Measurements from ENCODE around the gene GPHN. TPM values are rescaled to one million over a fixed set of nuclear protein-coding genes. Genes with fewer than 3 reads are reported as not detected.
"Not testable (repeated sequence)": the region's sequence is repeated elsewhere in the genome, so short reads cannot be mapped to it uniquely, and the experiment has no call there.

GPHN gene
- total RNA-seq, 2 donors from 2014 or later = 14.0 to 35.8 TPM

DNA sequence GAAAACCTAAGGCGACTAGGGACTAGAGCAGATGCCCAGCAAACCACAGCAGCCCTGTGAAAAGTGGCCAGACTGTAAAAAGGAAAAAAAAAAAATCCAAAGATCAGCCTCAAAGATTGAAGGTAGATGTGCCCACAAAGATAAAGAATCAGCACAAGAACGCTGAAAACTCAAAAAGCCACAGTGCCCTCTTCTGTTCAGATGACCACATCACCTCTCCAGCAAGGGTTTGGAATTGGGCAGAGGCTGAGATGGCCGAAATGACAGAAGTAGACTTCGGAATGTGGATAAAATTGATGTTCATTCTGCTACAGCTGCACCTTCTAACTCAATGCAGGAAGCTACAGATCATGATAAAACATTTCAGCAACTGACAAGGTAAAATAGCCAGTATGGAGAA lies 154.4 kb downstream of the GPHN start:
- H3K9me3 Mint-ChIP-seq = peaks cover 32 to 43% of the 10 kb centered on the region in 2 donors
- no peak for DNase-seq (ENCODE audit: low spot score in 2 of 2)

DNA sequence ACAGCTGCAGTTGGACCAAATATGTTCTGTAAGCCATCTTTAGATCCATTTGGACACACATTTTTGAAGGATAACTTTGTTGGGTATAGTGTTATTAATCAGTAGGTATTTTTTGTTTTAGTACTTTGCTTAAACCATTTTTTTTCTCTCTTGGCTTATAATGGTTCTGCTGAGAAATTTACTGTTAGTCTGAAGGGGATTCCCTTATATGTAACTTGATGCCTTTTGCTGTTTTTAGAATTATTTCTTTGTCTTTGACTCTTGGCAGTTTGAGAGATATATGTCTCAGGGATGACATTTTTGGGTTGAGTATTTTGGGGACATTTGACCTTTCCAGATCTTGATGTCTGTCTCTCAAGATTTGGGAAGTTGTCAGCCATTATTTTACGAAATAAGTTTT lies 169.8 kb downstream of the GPHN start:
- ATAC-seq (no peak), DNase-seq (ENCODE audit: low spot score in 2 of 2) (no peak)
- H3K9me3 Mint-ChIP-seq = peaks cover 26 to 41% of the 10 kb centered on the region in 2 donors
- no peak overlapping the region for H3K27ac Mint-ChIP-seq
- H3K36me3 Mint-ChIP-seq = peaks cover 39 to 53% of the 10 kb centered on the region in 2 donors

More for the DNA sequence above, 154.4 kb downstream of the GPHN start:
- Mint-ChIP-seq H3K36me3 (peaks cover 31 to 36% of the 10 kb centered on the region in 2 donors), H3K27ac (no peak overlapping the region)
- no peak for ATAC-seq

DNA sequence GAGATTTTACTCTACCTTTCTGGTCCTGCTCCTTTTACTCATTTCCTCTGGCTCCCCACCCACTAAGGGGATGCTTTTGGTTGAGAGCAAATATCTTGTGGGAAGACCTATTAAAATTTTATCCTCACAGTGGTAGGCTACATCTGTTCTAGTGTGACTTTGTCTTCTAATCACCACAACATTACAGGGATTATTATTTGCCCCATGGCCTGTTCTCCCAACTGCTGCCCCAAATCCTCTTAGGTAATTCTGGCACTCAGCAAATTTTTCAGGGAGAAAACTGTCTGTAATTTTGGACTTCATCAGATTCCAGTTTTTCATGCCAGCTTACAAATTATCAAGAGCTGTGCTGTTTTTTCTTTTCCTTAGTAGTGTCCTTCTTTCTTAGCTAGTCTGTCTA lies 172.3 kb downstream of the GPHN start:
- Mint-ChIP-seq H3K36me3 (peaks cover 32 to 45% of the 10 kb centered on the region in 2 donors), H3K27ac (no peak overlapping the region), H3K9me3 (peaks cover 21 to 34% of the 10 kb centered on the region in 2 donors)
- no peak for ATAC-seq
- no peak for DNase-seq (ENCODE audit: low spot score in 2 of 2)

DNA sequence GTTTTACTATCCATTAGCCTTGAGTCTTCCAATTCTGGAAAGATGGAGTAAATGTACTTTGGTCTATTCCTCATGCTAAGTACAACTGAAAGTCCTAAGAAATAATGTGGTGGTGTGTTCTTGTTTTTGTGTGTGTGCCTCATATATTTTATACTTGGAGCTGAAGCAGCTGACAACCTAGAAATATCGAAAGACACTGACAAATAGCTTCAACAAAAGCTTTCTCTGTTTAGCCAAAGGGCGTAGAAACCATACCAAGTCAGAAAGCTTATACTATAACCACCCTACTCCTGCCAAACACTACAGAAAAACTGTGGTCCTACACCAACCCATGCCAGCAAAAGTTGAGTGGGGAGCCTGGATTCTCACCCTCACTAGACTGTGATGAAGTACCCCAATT lies 188.4 kb downstream of the GPHN start:
- no peak for ATAC-seq
- Mint-ChIP-seq H3K27ac (no peak overlapping the region), H3K36me3 (peaks cover 4% of the 10 kb centered on the region in 2 donors), H3K9me3 (peaks cover 3 to 5% of the 10 kb centered on the region in 2 donors)
- no peak for DNase-seq (ENCODE audit: low spot score in 2 of 2)

DNA sequence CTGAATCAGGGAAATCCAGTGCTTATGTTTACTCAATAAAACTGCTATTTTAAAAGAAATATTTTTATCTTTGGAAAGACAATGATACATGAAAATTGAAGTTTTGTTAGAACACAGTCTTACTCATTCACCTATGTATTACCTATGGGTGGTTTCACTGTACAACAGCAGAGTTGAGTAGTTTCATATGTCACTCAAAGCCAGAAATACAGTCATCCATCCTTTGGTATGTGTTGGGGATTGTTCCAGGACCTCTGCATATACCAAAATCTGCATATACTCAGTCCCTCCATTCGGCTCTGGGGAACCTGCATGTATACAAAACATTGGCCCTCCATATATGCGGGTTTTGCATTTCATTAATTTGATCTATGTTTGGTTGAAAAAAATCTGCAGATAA lies 190.6 kb downstream of the GPHN start:
- Mint-ChIP-seq H3K9me3 (peaks cover 14 to 18% of the 10 kb centered on the region in 2 donors), H3K27ac (no peak overlapping the region), H3K36me3 (peaks cover 11 to 13% of the 10 kb centered on the region in 2 donors)
- DNase-seq (ENCODE audit: low spot score in 2 of 2) = no peak
- peak; percentile 59 to 91 for ATAC-seq

DNA sequence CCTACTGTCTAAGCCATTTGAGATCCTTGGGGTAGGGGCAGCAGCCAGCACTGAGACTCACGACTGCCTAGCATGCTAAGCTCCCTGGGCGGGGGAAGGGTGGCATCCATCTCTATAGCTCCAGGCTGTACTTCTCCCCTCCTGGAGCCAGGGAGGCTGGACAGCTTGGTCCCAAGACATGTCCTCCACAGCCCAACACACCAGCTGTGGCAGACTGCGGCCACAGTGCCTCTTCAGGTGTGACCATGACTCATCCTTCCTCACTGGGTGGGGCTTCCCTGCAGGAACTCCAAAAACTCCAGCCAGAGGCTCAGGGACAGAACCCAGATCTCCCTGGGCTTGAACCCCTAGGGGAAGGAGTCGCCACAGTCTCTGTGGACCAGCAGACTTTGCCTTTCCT lies 193.9 kb downstream of the GPHN start:
- Mint-ChIP-seq H3K36me3 (peaks cover 13 to 31% of the 10 kb centered on the region in 2 donors), H3K27ac (peak overlapping the region in 1 of 2 donors; percentile 1), H3K9me3 (peaks cover 37 to 42% of the 10 kb centered on the region in 2 donors)
- DNase-seq (ENCODE audit: low spot score in 2 of 2) (no peak), ATAC-seq (no peak)

DNA sequence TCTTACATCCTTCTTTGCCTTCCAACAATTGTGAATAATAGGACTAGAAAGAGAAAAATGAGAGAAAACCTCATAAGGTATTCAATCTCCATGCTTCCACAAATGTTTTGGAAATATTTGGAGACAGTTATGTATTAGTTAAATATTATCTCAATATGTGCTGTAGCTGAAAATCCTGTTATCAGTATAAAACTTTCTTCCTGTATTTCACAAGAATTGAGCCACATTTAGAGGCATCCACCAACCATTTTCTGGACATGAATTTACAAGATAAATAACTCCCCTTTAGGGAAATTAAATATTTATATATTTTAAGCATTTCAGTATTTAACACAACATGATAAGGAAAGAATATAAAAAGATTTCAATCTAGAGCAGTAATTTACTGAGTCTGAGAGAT lies 200.3 kb downstream of the GPHN start:
- Mint-ChIP-seq H3K27ac (no peak overlapping the region), H3K36me3 (peaks cover 13 to 23% of the 10 kb centered on the region in 2 donors), H3K9me3 (peaks cover 23 to 25% of the 10 kb centered on the region in 2 donors)
- ATAC-seq = no peak
- DNase-seq (ENCODE audit: low spot score in 2 of 2) = no peak

DNA sequence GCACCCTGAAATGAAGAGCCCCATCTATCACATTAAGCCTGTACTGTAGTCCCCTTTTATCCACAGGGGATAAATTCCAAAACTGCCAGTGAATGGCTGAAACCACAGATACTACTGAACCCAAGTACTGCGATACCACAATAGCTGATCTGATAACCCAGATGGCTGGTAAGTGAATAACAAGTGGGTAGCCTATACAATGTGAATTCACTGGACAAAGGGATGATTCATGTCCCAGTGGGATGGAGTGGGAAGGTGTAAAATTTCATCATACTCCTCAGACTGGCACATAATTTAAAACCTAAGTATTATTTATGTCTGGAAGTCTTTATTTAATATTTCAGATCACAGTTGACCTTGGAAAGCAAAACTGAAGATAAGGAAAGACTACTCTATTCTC lies 201.3 kb downstream of the GPHN start:
- no peak overlapping the region for H3K27ac Mint-ChIP-seq
- ATAC-seq (peak in 1 of 2 donors; percentile 57), DNase-seq (ENCODE audit: low spot score in 2 of 2) (no peak)
- peaks cover 11 to 19% of the 10 kb centered on the region in 2 donors for H3K36me3 Mint-ChIP-seq
- peaks cover 15 to 20% of the 10 kb centered on the region in 2 donors for H3K9me3 Mint-ChIP-seq

DNA sequence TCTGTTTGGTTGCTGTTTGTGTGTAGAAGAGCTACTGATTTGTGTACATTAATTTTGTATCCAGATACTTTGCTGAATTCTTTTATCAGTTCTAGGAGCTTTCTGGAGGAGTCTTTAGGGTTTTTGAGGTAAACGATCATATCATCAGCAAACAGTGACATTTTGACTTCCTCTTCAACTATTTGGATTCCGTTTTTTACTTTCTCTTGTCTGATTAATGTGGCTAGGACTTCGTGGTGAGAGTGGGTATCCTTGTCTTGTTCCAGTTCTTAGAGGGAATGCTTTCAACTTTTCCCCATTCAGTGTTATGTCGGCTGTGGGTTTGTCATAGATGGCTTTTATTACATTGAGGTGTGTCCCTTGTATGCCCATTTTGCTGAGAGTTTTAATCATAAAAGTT lies 206.3 kb downstream of the GPHN start:
- H3K27ac Mint-ChIP-seq; ATAC-seq; DNase-seq (ENCODE audit: low spot score in 2 of 2): not testable (repeated sequence)
- peaks cover 0 to 16% of the 10 kb centered on the region in 2 donors for H3K9me3 Mint-ChIP-seq
- H3K36me3 Mint-ChIP-seq = peaks cover 18 to 36% of the 10 kb centered on the region in 2 donors

DNA sequence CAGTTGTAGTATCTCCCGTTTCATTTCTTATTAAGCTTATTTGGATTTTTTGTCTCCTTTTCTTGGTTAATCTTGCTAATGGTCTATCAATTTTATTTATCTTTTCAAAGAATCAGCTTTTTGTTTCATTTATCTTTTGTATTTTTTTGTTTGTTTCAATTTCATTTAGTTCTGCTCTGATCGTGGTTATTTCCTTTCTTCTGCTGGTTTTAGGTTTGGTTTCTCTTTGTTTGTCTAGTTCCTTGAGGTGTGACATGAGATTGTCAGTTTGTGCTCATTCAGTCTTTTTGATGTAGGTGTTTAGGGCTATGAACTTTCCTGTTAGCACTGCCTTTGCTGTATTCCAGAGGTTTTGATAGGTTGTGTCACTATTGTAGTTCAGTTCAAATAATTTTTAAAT lies 207.4 kb downstream of the GPHN start:
- ATAC-seq; DNase-seq (ENCODE audit: low spot score in 2 of 2); H3K27ac Mint-ChIP-seq: not testable (repeated sequence)
- Mint-ChIP-seq H3K9me3 (peaks cover 0 to 21% of the 10 kb centered on the region in 2 donors), H3K36me3 (peaks cover 18 to 41% of the 10 kb centered on the region in 2 donors)

DNA sequence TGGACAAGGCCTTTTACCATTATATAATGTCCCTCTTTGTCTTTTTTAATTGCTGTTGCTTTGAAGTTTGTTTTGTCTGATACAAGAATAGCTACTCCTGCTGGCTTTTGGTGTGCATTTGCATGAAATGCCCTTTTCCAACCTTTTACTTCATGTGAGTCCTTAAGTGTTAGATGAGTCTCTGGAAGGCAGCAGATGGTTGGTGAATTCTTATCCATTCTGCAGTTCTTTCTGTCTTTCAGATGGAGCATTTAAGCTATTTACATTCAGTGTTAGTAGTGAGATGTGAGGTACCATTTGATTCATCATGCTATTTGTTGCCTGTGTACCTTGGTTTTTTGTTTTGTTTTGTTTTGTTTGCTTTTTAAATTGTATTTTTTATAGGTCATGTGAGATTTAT lies 208.3 kb downstream of the GPHN start:
- Mint-ChIP-seq H3K27ac (no peak overlapping the region), H3K36me3 (peaks cover 18 to 41% of the 10 kb centered on the region in 2 donors), H3K9me3 (peaks cover 0 to 21% of the 10 kb centered on the region in 2 donors)
- DNase-seq (ENCODE audit: low spot score in 2 of 2) (no peak), ATAC-seq (no peak)

DNA sequence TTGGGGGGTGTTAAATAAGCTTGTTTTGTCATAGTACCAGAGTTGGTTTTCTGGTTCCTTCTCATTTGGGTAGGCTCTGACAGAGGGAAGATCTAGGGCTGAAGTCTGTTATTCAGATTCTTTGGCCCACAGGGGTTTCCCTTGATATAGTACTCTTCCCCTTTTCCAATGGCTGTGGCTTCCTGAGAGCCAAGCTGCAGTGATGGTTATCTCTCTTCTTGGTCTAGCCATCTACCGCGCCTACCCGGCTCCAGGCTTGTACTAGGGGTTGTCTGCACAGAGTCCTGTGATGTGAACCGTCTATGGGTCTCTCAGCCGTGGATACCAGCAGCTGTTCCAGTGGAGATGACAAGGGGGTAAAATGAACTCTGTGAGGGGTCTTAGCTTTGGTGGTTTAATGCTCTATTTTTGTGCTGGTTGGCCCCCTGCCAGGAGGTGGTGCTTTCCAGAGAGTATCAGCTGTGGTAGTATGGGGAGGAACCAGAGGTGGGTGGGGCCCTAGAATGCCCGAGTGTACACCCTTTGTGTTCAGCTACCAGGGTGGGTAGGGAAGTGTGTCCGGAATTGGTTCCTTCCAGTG lies 209.7 kb downstream of the GPHN start:
- no peak overlapping the region for H3K27ac Mint-ChIP-seq
- H3K9me3 Mint-ChIP-seq = peaks cover 0 to 21% of the 10 kb centered on the region in 2 donors
- ATAC-seq (peak in 1 of 2 donors; percentile 18), DNase-seq (ENCODE audit: low spot score in 2 of 2) (no peak)
- peaks cover 10 to 41% of the 10 kb centered on the region in 2 donors for H3K36me3 Mint-ChIP-seq

DNA sequence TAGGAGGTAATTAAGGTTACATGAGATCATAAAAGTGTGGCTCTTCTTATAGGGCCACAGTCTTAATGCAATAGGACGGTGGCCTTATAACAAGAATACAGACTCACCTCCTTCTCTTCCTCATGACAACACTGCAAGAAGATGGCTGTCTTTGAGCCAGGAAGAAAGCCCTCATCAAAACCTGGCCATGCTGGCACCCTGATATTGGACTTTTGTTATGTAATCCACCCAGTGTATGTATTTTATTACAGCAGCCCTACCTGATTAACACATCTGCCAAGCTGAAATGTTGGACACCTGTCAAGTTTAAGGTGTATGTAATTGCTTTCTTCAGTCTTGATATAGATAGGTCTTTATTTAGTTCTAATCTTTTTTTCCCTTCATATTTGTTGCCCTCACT lies 217.0 kb downstream of the GPHN start:
- Mint-ChIP-seq H3K36me3 (peaks cover 20 to 39% of the 10 kb centered on the region in 2 donors), H3K9me3 (peaks cover 13 to 15% of the 10 kb centered on the region in 2 donors), H3K27ac (no peak overlapping the region)
- ATAC-seq = no peak
- DNase-seq (ENCODE audit: low spot score in 2 of 2) = no peak

DNA sequence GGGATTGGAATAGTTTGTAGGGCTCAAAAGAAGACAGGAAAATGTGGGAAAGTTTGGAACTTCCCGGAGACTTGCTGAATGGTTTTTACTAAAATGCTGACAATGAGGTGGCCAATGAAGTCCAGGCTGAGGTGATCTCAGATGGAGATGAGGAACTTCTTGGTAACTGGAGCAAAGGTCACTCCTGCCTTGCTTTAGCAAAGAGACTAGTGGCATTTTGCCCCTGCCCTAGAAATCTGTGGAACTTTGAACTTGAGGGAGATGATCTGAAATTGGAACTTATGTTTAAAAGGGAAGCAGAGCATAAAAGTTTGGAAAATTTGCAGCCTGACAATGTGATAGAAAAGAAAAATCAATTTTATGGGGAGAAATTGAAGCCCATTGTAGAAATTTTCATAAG lies 223.4 kb downstream of the GPHN start:
- peaks cover 30 to 55% of the 10 kb centered on the region in 2 donors for H3K36me3 Mint-ChIP-seq
- not testable (repeated sequence) for DNase-seq (ENCODE audit: low spot score in 2 of 2); ATAC-seq; H3K27ac Mint-ChIP-seq
- H3K9me3 Mint-ChIP-seq = peaks cover 23 to 39% of the 10 kb centered on the region in 2 donors

DNA sequence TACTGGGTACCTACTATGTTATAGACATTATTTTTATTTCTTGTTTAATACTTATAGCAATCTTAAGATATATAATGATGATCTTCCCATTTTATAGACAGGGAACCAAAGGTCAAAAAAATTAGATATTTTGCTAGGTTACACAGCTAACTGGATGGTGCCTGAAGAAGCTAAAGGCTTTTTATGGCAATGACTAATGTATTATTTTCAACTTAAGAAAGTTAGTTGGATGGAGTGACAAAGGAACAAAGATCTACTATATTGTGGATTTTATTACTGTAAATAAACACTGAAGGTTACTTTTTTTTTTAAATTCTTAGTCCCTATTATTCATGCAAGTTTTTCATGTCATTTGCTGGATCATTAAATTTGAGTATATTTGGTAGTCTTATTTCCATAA lies 227.9 kb downstream of the GPHN start:
- ATAC-seq (no peak), DNase-seq (ENCODE audit: low spot score in 2 of 2) (no peak)
- Mint-ChIP-seq H3K27ac (no peak overlapping the region), H3K36me3 (peaks cover 30 to 31% of the 10 kb centered on the region in 2 donors), H3K9me3 (peaks cover 10 to 34% of the 10 kb centered on the region in 2 donors)

DNA sequence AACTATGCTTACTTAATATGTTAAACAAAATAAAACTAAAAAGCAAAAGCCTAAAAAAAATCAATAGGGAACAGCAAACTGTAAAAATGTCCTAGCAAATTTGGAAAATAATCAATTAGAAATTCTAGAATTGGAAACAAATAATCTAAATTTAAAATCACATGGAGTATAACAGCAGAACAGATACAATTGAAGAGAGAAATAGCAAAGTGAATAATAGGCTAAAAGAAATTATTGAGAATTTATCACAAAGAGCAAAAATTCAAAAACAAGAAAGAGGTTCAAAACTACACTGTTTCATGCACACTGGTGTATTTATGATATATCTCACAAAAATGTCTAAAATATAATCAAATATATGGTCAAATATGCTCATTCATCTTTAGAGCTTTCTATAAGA lies 231.9 kb downstream of the GPHN start:
- H3K36me3 Mint-ChIP-seq = peaks cover 12 to 18% of the 10 kb centered on the region in 2 donors
- peaks cover 4 to 13% of the 10 kb centered on the region in 2 donors for H3K9me3 Mint-ChIP-seq
- H3K27ac Mint-ChIP-seq = no peak overlapping the region
- DNase-seq (ENCODE audit: low spot score in 2 of 2) = no peak
- ATAC-seq = no peak

DNA sequence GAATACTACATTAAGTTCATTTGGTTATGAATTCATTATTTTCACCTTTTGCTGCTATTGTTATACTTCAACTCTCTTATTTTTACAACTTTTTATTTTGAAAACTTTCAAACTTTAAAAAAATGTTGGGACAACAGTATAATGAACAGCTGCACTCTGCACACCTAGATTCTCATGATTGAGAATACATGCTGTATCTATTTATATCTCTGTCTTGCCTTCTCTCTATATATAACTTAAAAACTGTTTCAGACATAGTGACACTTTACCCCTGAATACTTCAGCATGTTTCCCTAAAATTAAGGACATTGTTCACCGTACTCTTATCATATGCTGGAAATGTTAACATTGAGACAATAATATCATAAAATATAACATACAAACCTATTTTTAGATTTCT lies 237.1 kb downstream of the GPHN start:
- Mint-ChIP-seq H3K36me3 (no peaks in the 10 kb centered on the region), H3K9me3 (peaks cover 0 to 3% of the 10 kb centered on the region in 2 donors), H3K27ac (no peak overlapping the region)
- ATAC-seq = no peak
- DNase-seq (ENCODE audit: low spot score in 2 of 2) = no peak
